Spleen (tissue), 11 donors: Measurements from ENCODE around the gene WDR5B. TPM values are rescaled to one million over a fixed set of nuclear protein-coding genes. Genes with fewer than 3 reads are reported as not detected.

ENCODE experiments used
- DNase-seq: peaks from one replicate; pipeline ENCODE4 v3.0.0-alpha.2; 2020
- H3K27ac ChIP-seq, 8 donors: fragments of 200-600 bp; sonication (generic) in 7 of 8; 1 replicate in 4 of 8; 2 replicates in 4 of 8; pipeline versions ENCODE4 v1.5.0 to v1.8.0; 2016 to 2021; ENCODE audit warnings: inconsistent platforms in 4 of 8, mild to moderate bottlenecking in 4 of 8, moderate library complexity in 1 of 8
- H3K27me3 ChIP-seq, 7 donors: fragments of 200-600 bp; sonication (generic) in 6 of 7; replicated peaks in 1 of 7; 1 replicate in 4 of 7; 2 replicates in 3 of 7; pipeline versions ENCODE4 v1.5.0 to v1.8.0; 2016 to 2021; ENCODE audit warnings: inconsistent platforms in 3 of 7, mild to moderate bottlenecking in 1 of 7
- H3K36me3 ChIP-seq, 6 donors: fragments of 200-600 bp; sonication (generic) in 5 of 6; 1 replicate in 4 of 6; 2 replicates in 2 of 6; pipeline versions ENCODE4 v1.5.0 to v1.8.0; 2016 to 2021; ENCODE audit warnings: inconsistent platforms in 2 of 6
- H3K4me1 ChIP-seq, 6 donors: fragments of 200-600 bp; sonication (generic) in 5 of 6; 1 replicate in 3 of 6; 2 replicates in 3 of 6; pipeline versions ENCODE4 v1.5.0 to v1.8.0; 2016 to 2021; ENCODE audit warnings: inconsistent platforms in 3 of 6
- H3K4me3 ChIP-seq, 8 donors: fragments of 200-600 bp; sonication (generic) in 7 of 8; 1 replicate in 4 of 8; 2 replicates in 4 of 8; pipeline versions ENCODE4 v1.5.0 to v1.8.0; 2016 to 2021; ENCODE audit warnings: inconsistent platforms in 4 of 8, mild to moderate bottlenecking in 4 of 8, moderate library complexity in 2 of 8
- H3K9me3 ChIP-seq, 8 donors: fragments of 200-600 bp; sonication (generic) in 7 of 8; 1 replicate in 4 of 8; 2 replicates in 4 of 8; pipeline versions ENCODE4 v1.5.0 to v1.8.0; 2016 to 2021; ENCODE audit warnings: inconsistent platforms in 4 of 8
- CTCF ChIP-seq, 11 experiments: fragments of 200-600 bp in 7 of 11; fragments of 450-650 bp in 4 of 11; sonication (generic) in 4 of 11; IDR thresholded peaks in 8 of 11; conservative IDR thresholded peaks in 3 of 11; 1 replicate in 7 of 11; 2 replicates in 4 of 11; pipeline versions ENCODE4 v1.4.0 to v1.8.0; 2016 to 2021; ENCODE audit warnings: antibody characterized with exemption in 11 of 11, inconsistent platforms in 4 of 11, mild to moderate bottlenecking in 1 of 11
- POLR2A ChIP-seq, 3 donors: fragments of 450-650 bp; IDR thresholded peaks; one replicate each; pipeline ENCODE4 v1.5.1; 2017; ENCODE audit warnings: antibody characterized with exemption in 3 of 3, mild to moderate bottlenecking in 1 of 3
- POLR2AphosphoS5 ChIP-seq, 3 donors: sonication (generic); formaldehyde crosslinking; IDR thresholded peaks; one replicate each; pipeline ENCODE4 v1.5.1; 2017; ENCODE audit warnings: antibody characterized with exemption in 3 of 3
- WGBS, 5 donors: extraction: QIAGEN DNeasy Blood & Tissue Kit in 3 of 5; methylation state at CpG; one replicate each; pipeline versions ENCODE4 v1.1.5 to v1.1.7; 2013 to 2018; 5-methylcytosine and 5-hydroxymethylcytosine counted together
- intact Hi-C: fragments of 100-400 bp; cut with DNase I; formaldehyde crosslinking; loops from one replicate; pipeline ENCODE4 v1.15.0; 2023; ENCODE audit warnings: low total_unique reads
- polyA plus RNA-seq, 3 donors: library from polyadenylated mRNA; stranded (reverse); fragments of 200-250 nt; gene quantifications; one replicate each; pipeline ENCODE4 v1.2.1, GENCODE V29; 2013
- small RNA-seq, 4 donors: library from RNA; depleted of rRNA; stranded (forward); fragments of <200 nt; gene quantifications; one replicate each; pipeline ENCODE3, GENCODE V24; 2016
- total RNA-seq, 7 donors: library from RNA; depleted of rRNA in 3 of 7; stranded (reverse); fragments of >200 nt in 3 of 7; fragmentation: NEBNext Ultra II Directional in 4 of 7; extraction: Animal tissue kit (Norgen Biotek cat#: 25700) in 4 of 7; gene quantifications; one replicate each; pipeline versions ENCODE4 v1.1.0 to v1.2.1, GENCODE V29; 2016 to 2021
- donor health status: healthy with polysubstance abuse.
- donor health status: DM: no; HTN: no; CAD: no; lungs with moderate emphysema.
- donor health status: DM: no; HTN: no; CAD: no.
- donor health status: Bipolar disorder and iron deficiency.
- donor health status: healthy.
- donor health status: DM: no; HTN: no; CAD: no.
- donor health status: DM: yes; HTN: yes; CAD: no.

WDR5B gene
- total and polyA plus RNA-seq, 10 donors: 4.7 to 12.3 (median 6.9) TPM

GRCh38 chr3:122365073-122365472 is 50.8 kb downstream of the WDR5B start:
- Histone ChIP-seq H3K9me3 (no peaks in the 10 kb centered on the region), H3K4me3 (no peak overlapping the region), H3K36me3 (peaks cover 0 to 94% (median 34%) of the 10 kb centered on the region in 6 donors), H3K27ac (no peak overlapping the region), H3K27me3 (no peaks in the 10 kb centered on the region), H3K4me1 (no peaks in the 10 kb centered on the region)
- intact Hi-C loops: no loop called here
- no peak for TF ChIP-seq POLR2A (IDR thresholded peaks at IDR 0.05)
- no peak for DNase-seq
- WGBS, 5 donors: 79 to 84% (median 81%) methylated on average over 1 of the region's 1 CpG

- no peak for DNase-seq
- no peak overlapping the region for H3K4me3 ChIP-seq
- 64 to 94% (median 87%) methylated on average over 2 of the region's 2 CpGs for WGBS, 5 donors
- peaks cover 0 to 88% (median 31%) of the 10 kb centered on the region in 6 donors for H3K36me3 ChIP-seq
- intact Hi-C loops: no loop called here
- no peaks in the 10 kb centered on the region for H3K9me3 ChIP-seq
- H3K27me3 ChIP-seq: no peaks in the 10 kb centered on the region
- no peaks in the 10 kb centered on the region for H3K4me1 ChIP-seq
- TF ChIP-seq POLR2A (IDR thresholded peaks at IDR 0.05) (no peak), CTCF (IDR thresholded peaks at IDR 0.05 in 8 of 11, conservative IDR thresholded peaks at IDR 0.05 in 3 of 11) (no peak), POLR2AphosphoS5 (IDR thresholded peaks at IDR 0.05) (no peak)
- no peak overlapping the region for H3K27ac ChIP-seq
These were observed 51.4 kb downstream of the WDR5B start for GRCh38 chr3:122364490-122364889.

Small RNA genes within 50 kb of the gene (small RNA-seq; reads per million reads assigned to genes)
- 0 reads per million in 4 donors for gene AC083798.1

Other genes with a start within 250 kb of the WDR5B start
- 1 to 10 TPM in 2 of 7 donors, under 1 TPM in 5; 0.13 to 4.3 (median 0.23) TPM for gene CASR, start 232.4 kb downstream of the WDR5B start, total RNA-seq
- under 1 TPM; 0.08 to 0.42 (median 0.13) TPM for gene CASR, start 232.4 kb downstream of the WDR5B start, polyA plus RNA-seq
- gene CSTA, start 90.8 kb downstream of the WDR5B start, total RNA-seq: 10 to 100 TPM in 4 of 7 donors, 1 to 10 TPM in 3; 6.4 to 21.1 (median 11.4) TPM
- 10 to 100 TPM; 20.1 to 46.1 (median 41.9) TPM for gene CSTA, start 90.8 kb downstream of the WDR5B start, polyA plus RNA-seq
- 10 to 100 TPM; 18.4 to 24.9 (median 19.6) TPM for gene MIX23, start 32.8 kb downstream of the WDR5B start, total RNA-seq
- gene MIX23, start 32.8 kb downstream of the WDR5B start, polyA plus RNA-seq: 10 to 100 TPM; 28.0 to 32.9 (median 28.2) TPM
- 10 to 100 TPM in 6 of 7 donors, 1 to 10 TPM in 1; 9.3 to 36.9 (median 19.8) TPM for gene FAM162A, start 31.9 kb downstream of the WDR5B start, total RNA-seq
- 10 to 100 TPM; 38.7 to 57.1 (median 50.4) TPM for gene FAM162A, start 31.9 kb downstream of the WDR5B start, polyA plus RNA-seq
- 10 to 100 TPM; 39.3 to 74.4 (median 61.0) TPM for gene KPNA1, start 98.9 kb upstream of the WDR5B start, total RNA-seq
- 10 to 100 TPM in 1 of 3 donors, 1 to 10 TPM in 2; 8.5 to 10.4 (median 9.2) TPM for gene KPNA1, start 98.9 kb upstream of the WDR5B start, polyA plus RNA-seq
- gene PARP9, start 148.2 kb upstream of the WDR5B start, total RNA-seq: 10 to 100 TPM; 56.9 to 72.6 (median 70.4) TPM
- 10 to 100 TPM; 24.0 to 51.7 (median 27.6) TPM for gene PARP9, start 148.2 kb upstream of the WDR5B start, polyA plus RNA-seq
- 10 to 100 TPM; 47.1 to 68.4 (median 67.4) TPM for gene DTX3L, start 148.3 kb upstream of the WDR5B start, total RNA-seq
- gene DTX3L, start 148.3 kb upstream of the WDR5B start, polyA plus RNA-seq: 10 to 100 TPM; 11.0 to 24.8 (median 11.5) TPM
- gene PARP15, start 161.6 kb upstream of the WDR5B start, total RNA-seq: 100 to 1,000 TPM in 1 of 7 donors, 10 to 100 TPM in 6; 59.3 to 114 (median 74.7) TPM
- 100 to 1,000 TPM in 1 of 3 donors, 10 to 100 TPM in 2; 63.3 to 128 (median 66.5) TPM for gene PARP15, start 161.6 kb upstream of the WDR5B start, polyA plus RNA-seq